Activated T-cell treated with anti-CD3 and anti-CD28 coated beads, Interleukin-2, amount 50 U/mL, for 72 hours (primary cell): ENCODE data around the gene TMC3. TPM values are rescaled to one million over a fixed set of nuclear protein-coding genes. Genes with fewer than 3 reads are reported as not detected.
"Not testable (repeated sequence)": the region's sequence is repeated elsewhere in the genome, so short reads cannot be mapped to it uniquely, and the experiment has no call there.

Experiments
- ATAC-seq, 2 donors: fragments of 150-1000 bp; cut with Tn5 transposase; replicated peaks in 1 of 2; 2 replicates each; pipeline ENCODE4 v1.10.0; 2021; ENCODE audit warnings: moderate library complexity in 2 of 2, mild to moderate bottlenecking in 1 of 2
- DNase-seq, 2 donors: peaks; one replicate each; pipeline ENCODE4 v3.0.0; 2021 to 2022; ENCODE audit warnings: mixed read lengths in 1 of 2
- H3K27ac Mint-ChIP-seq: one replicate; pipeline ENCODE4 v1.8.0; 2022; ENCODE audit warnings: mild to moderate bottlenecking, moderate library complexity, mixed read lengths
- H3K27me3 Mint-ChIP-seq: one replicate; pipeline ENCODE4 v1.8.0; 2022; ENCODE audit warnings: low read depth, mixed read lengths
- H3K36me3 Mint-ChIP-seq, 2 donors: one replicate each; pipeline ENCODE4 v1.8.0; 2022; ENCODE audit warnings: mixed read lengths in 2 of 2, mild to moderate bottlenecking in 1 of 2; ENCODE audit not compliant: insufficient read depth in 2 of 2
- H3K4me1 Mint-ChIP-seq: one replicate; pipeline ENCODE4 v1.8.0; 2022; ENCODE audit warnings: low read depth, mixed read lengths
- H3K4me3 Mint-ChIP-seq, 2 donors: one replicate each; pipeline ENCODE4 v1.8.0; 2022; ENCODE audit warnings: mild to moderate bottlenecking in 2 of 2, mixed read lengths in 2 of 2, moderate library complexity in 2 of 2
- H3K9me3 Mint-ChIP-seq, 2 donors: one replicate each; pipeline ENCODE4 v1.8.0; 2022; ENCODE audit warnings: mixed read lengths in 2 of 2
- total RNA-seq, 2 donors: library from RNA; stranded (reverse); gene quantifications; one replicate each; pipeline ENCODE4 v1.2.3, GENCODE V29; 2022

The TMC3 gene
- total RNA-seq, 2 donors from 2014 or later = not detected

DNA sequence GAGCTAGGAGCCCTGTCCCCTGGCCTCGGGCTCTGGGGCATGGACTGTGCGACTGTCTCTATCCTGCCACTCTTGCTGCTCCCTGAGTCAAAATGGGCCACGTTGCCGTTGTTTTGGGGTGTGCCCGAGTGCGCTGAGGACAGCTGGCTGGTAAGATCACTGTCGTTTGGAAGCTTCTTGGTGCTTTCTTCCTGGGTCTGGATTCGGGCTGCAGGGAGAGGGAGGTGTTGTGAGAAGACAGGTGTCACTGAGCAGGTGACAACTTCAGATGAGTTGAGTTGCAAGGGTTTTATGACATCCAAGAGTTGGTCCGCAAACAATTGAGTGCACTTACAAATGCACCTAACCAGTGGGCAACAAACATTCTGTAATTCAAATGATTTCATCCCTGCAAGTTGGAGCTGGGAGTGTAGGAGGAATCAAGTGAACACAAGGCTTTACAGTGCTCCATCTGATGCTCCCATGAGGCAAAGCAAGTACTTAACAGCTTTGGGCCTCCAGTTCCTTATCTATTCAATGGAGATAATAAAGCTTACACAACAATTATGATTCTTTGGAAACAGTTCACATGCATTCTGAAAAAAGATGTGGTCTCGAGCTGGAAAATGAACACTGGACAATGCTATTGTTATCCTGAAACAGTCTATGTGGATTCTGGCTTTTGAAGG lies 39.1 kb downstream of the TMC3 start:
- Mint-ChIP-seq H3K4me3 (no peak overlapping the region), H3K27ac (no peak overlapping the region), H3K4me1 (peaks cover 15% of the 10 kb centered on the region), H3K9me3 (no peaks in the 10 kb centered on the region), H3K36me3 (no peaks in the 10 kb centered on the region), H3K27me3 (peaks cover 5% of the 10 kb centered on the region)
- DNase-seq (no peak), ATAC-seq (no peak)

DNA sequence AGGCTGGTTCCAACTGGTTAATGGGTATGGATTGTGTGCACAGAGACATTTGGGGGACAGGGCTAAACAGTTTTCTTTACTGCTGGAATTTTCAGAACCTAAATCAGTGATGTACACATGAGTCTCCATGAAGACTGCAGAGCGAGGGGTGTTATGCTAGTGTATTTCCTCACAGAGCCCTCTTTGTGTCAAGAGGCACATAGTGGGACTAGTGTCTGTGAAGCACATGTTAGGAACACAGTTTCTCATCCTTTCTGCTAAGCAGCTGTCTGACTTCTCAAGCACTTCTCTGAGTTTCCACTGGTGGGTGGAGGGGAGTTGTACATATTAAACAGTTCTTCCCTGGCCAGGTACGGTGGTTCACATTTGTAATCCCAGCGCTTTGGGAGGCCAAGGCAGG lies 40.6 kb downstream of the TMC3 start:
- H3K27me3 Mint-ChIP-seq = no peaks in the 10 kb centered on the region
- H3K27ac Mint-ChIP-seq = no peak overlapping the region
- DNase-seq (no peak), ATAC-seq (no peak)
- no peaks in the 10 kb centered on the region for H3K9me3 Mint-ChIP-seq
- no peak overlapping the region for H3K4me3 Mint-ChIP-seq
- no peaks in the 10 kb centered on the region for H3K36me3 Mint-ChIP-seq
- H3K4me1 Mint-ChIP-seq = peaks cover 15% of the 10 kb centered on the region

DNA sequence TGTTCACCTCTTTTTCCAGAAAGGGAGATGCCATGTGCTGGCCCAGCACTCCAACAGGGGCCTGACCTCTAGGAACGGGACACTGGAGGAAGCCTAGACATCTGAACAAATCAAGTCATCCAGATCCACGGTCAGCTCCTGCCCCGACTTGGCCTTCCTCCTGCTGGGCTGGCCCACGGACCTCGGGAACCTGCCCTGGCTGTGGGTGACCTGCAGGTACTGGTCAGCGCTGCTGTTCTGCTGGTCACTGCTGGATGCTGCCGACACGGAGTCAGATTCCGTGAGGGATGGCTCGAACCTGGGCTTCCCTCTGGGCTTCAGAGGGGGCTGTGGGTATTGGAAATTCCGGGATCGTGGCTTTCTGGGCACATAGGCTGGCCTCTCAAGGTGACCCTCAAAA lies 41.7 kb downstream of the TMC3 start:
- Mint-ChIP-seq H3K9me3 (no peaks in the 10 kb centered on the region), H3K27me3 (no peaks in the 10 kb centered on the region), H3K4me3 (no peak overlapping the region), H3K36me3 (no peaks in the 10 kb centered on the region), H3K27ac (no peak overlapping the region), H3K4me1 (peaks cover 15% of the 10 kb centered on the region)
- DNase-seq (no peak), ATAC-seq (no peak)

DNA sequence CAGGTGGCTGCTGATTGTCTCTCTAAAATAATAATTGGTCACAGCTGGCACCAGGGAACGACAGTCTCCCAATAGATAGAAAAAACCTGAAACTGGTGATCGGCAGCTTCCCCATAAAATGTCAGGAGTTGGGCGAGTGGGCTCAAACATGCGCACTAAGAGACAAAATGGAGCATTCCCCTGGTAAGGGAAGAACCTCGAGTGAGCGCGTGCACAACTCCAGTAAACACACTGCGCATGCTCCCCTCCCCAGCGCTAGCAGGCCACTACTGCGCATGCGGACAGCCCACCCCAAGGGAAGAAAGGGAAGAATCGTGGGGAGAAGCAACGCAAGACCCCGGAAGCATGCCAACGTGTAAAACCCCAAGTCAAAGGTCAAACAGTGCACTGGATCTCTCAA lies 42.4 kb downstream of the TMC3 start:
- DNase-seq (no peak), ATAC-seq (no peak)
- Mint-ChIP-seq H3K36me3 (no peaks in the 10 kb centered on the region), H3K9me3 (no peaks in the 10 kb centered on the region), H3K4me3 (no peak overlapping the region), H3K27me3 (no peaks in the 10 kb centered on the region), H3K27ac (no peak overlapping the region), H3K4me1 (peaks cover 15% of the 10 kb centered on the region)

DNA sequence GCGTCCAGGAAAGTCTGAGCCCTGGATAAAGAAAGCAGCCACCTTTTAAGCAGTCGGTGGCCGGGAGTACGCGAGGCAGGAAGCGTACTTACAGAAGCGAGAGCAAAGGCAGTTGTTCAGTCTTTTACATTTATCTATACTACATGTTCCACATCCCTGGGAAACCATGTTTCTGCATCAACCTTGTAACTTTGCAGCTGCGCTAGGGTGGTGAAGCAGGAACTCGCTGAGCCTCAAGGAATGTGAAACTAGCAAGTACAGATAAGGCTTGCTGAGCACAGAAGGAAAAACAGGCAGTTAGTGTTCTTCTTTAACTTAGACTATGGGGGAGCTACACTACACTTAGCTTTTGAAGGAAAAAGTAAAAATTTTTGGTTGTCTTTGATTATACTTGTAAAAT lies 42.9 kb downstream of the TMC3 start:
- not testable (repeated sequence) for H3K27me3 Mint-ChIP-seq, H3K27ac Mint-ChIP-seq, H3K36me3 Mint-ChIP-seq, H3K9me3 Mint-ChIP-seq, ATAC-seq, DNase-seq
- Mint-ChIP-seq H3K4me1 (peaks cover 13% of the 10 kb centered on the region), H3K4me3 (peak overlapping the region; percentile 58 to 59)

DNA sequence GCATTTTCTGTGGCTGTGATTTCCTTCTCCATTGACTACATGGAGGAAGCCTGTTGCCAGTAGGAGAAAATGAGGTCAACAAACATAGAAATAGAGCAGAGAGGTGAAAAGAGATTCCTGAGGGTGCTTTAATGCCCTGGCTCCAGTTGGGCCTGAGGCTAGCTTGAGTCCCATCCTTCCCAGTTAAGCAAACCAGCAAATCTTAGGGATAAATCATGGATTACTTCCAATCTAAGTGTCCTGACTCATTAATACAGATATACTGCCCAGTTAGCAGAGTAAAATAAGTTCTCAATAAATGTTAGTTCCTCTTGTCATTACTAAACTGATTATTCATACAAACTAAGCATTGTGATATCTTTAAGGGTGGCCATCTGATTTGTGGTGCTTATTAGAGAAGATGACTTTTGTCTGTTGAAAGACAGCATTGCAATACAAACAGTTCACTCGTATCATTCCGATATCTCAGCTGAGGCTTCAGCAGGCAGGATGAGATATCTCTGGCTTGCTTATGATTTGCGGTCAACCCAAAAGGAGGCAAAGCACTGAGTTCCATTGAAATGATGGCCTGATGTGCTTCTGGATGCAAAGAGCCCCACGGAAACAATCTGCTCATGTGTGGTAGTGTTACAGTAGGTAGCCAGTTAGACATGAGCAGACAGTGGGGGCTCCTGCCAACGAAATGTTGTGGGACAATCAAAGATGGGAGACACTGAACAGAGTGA lies 43.5 kb downstream of the TMC3 start:
- Mint-ChIP-seq H3K27ac (no peak overlapping the region), H3K9me3 (no peaks in the 10 kb centered on the region), H3K4me3 (peak overlapping the region; percentile 58 to 59), H3K36me3 (peaks cover 0 to 2% of the 10 kb centered on the region in 2 donors), H3K4me1 (peaks cover 12% of the 10 kb centered on the region), H3K27me3 (no peaks in the 10 kb centered on the region)
- ATAC-seq (no peak), DNase-seq (no peak)

DNA sequence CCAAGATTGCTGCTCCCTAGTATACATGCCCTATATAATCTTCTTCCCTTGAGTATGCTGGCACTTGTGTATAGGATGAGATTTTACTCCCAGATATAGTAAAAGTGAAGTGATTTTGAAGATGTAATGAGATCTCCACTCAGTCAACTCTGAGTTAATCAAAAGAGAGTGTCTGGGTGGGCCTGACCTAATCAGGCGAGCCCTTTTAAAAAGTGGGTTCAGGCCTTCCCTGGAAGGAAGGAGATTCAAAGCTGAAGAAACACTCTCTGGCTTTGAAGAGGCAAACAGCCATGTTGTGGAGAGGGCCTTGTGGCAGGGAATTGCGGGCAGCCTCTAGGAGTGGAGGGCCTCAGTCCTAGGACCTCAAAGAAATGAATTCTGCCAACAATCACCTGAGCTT lies 44.6 kb downstream of the TMC3 start:
- Mint-ChIP-seq H3K36me3 (peaks cover 0 to 2% of the 10 kb centered on the region in 2 donors), H3K4me3 (no peak overlapping the region), H3K9me3 (no peaks in the 10 kb centered on the region), H3K27me3 (no peaks in the 10 kb centered on the region), H3K4me1 (peaks cover 21% of the 10 kb centered on the region), H3K27ac (no peak overlapping the region)
- DNase-seq (no peak), ATAC-seq (no peak)

DNA sequence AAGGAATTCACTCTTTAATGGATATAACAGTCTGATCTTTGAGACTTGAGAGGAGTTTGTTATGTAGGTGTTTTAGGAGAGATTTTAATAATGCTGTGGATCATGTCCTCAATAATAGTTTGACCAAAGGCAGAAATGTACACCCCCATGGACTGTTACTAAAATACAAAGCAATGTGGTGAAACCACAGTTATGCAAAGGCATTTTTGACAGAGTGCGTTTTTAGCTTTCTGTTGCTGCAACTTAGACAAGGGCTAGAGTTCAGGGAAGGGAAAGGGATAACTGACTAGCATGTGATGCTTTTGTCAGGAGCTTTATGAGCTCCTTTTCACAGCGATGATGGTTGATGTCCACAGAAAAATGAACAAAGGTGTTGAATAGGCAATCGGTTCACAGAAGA lies 46.5 kb downstream of the TMC3 start:
- no peak for DNase-seq
- ATAC-seq = no peak
- Mint-ChIP-seq H3K27me3 (no peaks in the 10 kb centered on the region), H3K27ac (no peak overlapping the region), H3K36me3 (peaks cover 0 to 6% of the 10 kb centered on the region in 2 donors), H3K9me3 (no peaks in the 10 kb centered on the region), H3K4me1 (peaks cover 35% of the 10 kb centered on the region), H3K4me3 (no peak overlapping the region)

DNA sequence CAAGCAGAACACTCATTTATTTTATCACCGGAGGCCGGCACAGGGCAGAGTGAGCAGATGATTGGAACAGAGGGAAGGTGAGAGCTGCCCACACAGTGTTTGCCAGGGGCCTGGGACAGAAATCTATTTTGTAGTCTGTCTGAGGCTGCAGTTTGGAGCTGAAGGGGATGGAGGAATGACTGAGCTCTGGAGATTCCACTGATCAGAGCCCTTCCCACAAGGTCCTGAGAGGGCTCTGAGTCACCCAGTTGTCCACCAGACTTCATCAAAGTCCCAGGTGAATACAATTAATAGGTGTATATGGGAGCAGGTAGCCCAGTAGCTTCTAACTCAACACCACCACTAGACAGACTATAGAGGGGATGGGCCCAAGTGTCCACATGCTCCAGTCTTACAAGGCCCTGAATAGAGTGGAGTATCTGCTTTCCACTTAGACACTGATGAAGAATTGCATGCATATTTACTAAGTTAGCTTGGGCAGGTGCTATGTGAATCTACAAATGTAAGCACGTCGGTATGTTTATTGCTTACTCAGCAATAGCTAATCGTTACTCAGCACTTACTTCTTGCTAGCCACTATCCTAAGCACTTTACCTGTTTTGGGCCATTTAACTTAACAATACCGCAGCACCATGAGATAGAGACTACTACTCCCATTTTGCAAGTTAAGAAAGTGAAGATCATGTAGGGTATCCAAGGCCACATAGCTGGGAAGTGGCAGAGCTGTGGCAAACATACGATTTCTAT lies 47.4 kb downstream of the TMC3 start:
- Mint-ChIP-seq H3K4me3 (no peak overlapping the region), H3K4me1 (peaks cover 43% of the 10 kb centered on the region), H3K9me3 (no peaks in the 10 kb centered on the region), H3K36me3 (peaks cover 0 to 8% of the 10 kb centered on the region in 2 donors), H3K27me3 (no peaks in the 10 kb centered on the region), H3K27ac (no peak overlapping the region)
- ATAC-seq = no peak
- no peak for DNase-seq

DNA sequence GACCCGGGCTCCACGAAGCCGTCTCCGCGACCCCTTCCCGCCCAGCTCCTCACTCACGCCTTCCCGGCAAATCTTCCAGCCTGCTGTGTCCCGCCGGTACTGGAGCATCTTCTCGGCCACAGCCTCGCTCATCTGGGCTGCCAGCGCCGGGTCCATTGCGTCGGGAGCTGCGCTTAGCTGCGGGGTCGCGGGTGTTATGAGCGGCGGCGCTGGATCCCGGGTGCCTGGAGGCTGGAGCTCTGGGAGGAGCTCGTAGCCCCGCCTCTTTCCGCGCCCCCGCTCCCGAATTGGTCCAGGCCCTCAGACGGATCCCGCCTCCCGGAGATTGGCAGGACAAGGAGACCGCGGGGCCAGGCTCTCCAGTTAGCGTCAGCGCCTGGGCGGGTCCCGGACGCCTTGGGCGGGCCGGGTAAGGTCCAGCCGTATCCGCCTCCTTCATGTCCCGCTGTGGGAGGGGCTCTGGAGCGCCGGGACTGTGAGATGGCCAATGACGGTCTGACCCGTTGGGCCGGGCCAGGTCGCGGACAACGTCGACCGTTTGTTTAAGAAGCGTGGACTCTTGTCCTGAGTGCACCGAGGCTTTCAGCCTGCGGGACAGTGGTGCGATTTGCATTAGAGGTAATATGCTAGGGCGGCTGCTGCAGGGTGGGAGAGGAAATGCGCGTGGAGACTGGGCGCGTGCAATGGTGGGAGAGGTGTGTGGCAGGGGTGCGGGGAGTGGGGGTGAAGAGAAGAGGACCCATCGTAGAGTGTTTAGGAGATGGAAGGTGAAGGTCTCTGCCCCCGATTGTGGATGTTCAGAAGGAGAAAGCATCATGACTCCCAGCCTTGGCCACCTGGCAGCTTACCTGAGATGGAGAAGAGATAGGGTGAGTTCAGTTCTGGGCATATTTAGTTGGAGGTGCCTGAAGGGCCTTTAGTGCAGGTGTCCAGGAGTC lies 49.8 kb downstream of the TMC3 start, which contains the start of gene STARD5:
Gene STARD5, minus strand, starts transcription at position 198 of the 938 bp plus-strand sequence. Its CDS starts 42 bp downstream, at position 156.
- H3K27me3 Mint-ChIP-seq = no peaks in the 10 kb centered on the region
- ATAC-seq = peak; percentile 99 to 100
- H3K36me3 Mint-ChIP-seq = peaks cover 0 to 8% of the 10 kb centered on the region in 2 donors
- H3K9me3 Mint-ChIP-seq = no peaks in the 10 kb centered on the region
- H3K4me3 Mint-ChIP-seq = peak within 1 kb of the TSS; percentile 99 to 100
- H3K27ac Mint-ChIP-seq = peak within 1 kb of the TSS; percentile 88
- H3K4me1 Mint-ChIP-seq = peaks cover 33% of the 10 kb centered on the region
- DNase-seq = peak; percentile 97 to 99

DNA sequence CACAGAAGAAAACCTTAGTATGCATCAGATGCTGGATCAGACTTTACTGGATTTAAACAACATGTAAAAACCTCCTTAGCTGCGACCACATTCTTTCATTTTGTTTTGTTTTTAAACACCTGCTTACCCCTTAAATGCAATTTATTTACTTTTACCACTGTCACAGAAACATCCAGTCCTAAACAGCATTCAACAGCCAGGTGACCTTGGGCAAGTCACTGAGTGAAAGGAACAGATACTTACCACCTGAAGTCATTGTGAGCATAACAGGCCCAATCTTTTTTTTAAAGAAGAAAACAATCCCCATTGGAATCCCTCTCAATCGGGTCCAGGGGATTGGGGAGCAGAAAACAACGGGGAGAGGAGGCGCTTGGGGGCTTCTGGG lies 50.5 kb downstream of the TMC3 start:
- Mint-ChIP-seq H3K9me3 (no peaks in the 10 kb centered on the region), H3K27me3 (no peaks in the 10 kb centered on the region), H3K36me3 (peaks cover 0 to 10% of the 10 kb centered on the region in 2 donors), H3K27ac (peak overlapping the region; percentile 61), H3K4me3 (peak overlapping the region; percentile 99 to 100), H3K4me1 (peaks cover 36% of the 10 kb centered on the region)
- no peak for DNase-seq
- ATAC-seq = no peak

DNA sequence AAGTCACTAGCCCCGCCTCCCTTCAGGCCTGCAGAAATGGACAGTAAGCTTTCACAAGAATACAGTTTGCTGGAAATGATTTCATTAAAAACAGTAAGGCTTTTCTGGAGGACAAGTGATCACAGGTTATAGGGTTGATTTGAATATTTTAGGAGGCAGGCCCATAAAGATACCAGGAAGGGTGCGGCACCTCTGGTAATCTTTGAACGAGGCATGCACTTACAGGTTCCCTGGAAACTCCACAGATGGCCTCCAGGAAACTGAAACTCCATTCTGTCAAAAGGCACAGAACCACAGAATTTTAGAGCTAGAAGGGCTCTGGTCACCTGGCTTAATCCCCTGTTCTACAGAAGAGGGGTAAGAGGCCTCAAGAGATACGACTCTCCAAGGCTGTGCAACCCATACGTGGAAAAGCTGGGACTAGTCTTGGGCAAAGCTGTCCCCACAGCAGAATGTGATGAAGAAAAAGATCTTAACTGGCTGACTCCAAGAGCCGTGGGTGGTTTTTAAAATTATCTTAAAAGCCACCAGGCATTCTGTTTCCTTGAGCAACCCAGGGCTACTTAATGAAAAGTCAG lies 51.2 kb downstream of the TMC3 start:
- DNase-seq = no peak
- H3K27me3 Mint-ChIP-seq = no peaks in the 10 kb centered on the region
- no peak for ATAC-seq
- H3K27ac Mint-ChIP-seq = no peak overlapping the region
- H3K36me3 Mint-ChIP-seq = peaks cover 0 to 15% of the 10 kb centered on the region in 2 donors
- peaks cover 39% of the 10 kb centered on the region for H3K4me1 Mint-ChIP-seq
- H3K4me3 Mint-ChIP-seq = peak overlapping the region; percentile 72 to 75
- no peaks in the 10 kb centered on the region for H3K9me3 Mint-ChIP-seq
